K562 (cell line): ENCODE results near the gene R3HDM2. TPM values are rescaled to one million over a fixed set of nuclear protein-coding genes. Genes with fewer than 3 reads are reported as not detected.
A peak's percentile ranks its signal among the peaks of the same experiment; 100 is the strongest.

ENCODE experiments used
- BCLAF1 ChIP-seq, 2 experiments: fragments of 450-650 bp in 1 of 2; IDR thresholded peaks; 2 replicates each; pipeline ENCODE4 v1.6.1; 2011 to 2017; ENCODE audit warnings: low read depth in 2 of 2, antibody characterized with exemption in 1 of 2, borderline replicate concordance in 1 of 2, low read length in 1 of 2, mild to moderate bottlenecking in 1 of 2, mixed read lengths in 1 of 2; ENCODE audit not compliant: control insufficient read depth in 1 of 2
- DMBX1 ChIP-seq: fragments of 250-450 bp; sonication (Bioruptor Pico); IDR thresholded peaks from 2 replicates; pipeline ENCODE4 v1.8.0; 2022; ENCODE audit warnings: inconsistent platforms, mild to moderate bottlenecking, moderate library complexity, borderline replicate concordance
- ERF ChIP-seq: fragments of 450-650 bp; formaldehyde crosslinking; IDR thresholded peaks from 2 replicates; pipeline ENCODE4 v1.4.0; 2020; ENCODE audit warnings: mild to moderate bottlenecking, mixed read lengths
- MIER1 ChIP-seq: fragments of 450-650 bp; IDR thresholded peaks from 2 replicates; pipeline ENCODE4 v1.6.1; 2016; ENCODE audit warnings: antibody characterized with exemption, mild to moderate bottlenecking, low read depth
- POLR3G ChIP-seq: IDR thresholded peaks from 2 replicates; pipeline ENCODE4 v1.6.1; 2011; ENCODE audit not compliant: insufficient read length, insufficient replicate concordance; ENCODE audit errors: extremely low read depth
- SIN3A ChIP-seq, 2 experiments: fragments of 150-350 bp in 1 of 2; IDR thresholded peaks; 2 replicates each; pipeline ENCODE4 v1.6.1; 2011 to 2016; ENCODE audit warnings: borderline replicate concordance in 2 of 2, low read depth in 2 of 2, low read length in 2 of 2, mild to moderate bottlenecking in 2 of 2, moderate library complexity in 2 of 2; ENCODE audit not compliant: control insufficient read depth in 1 of 2
- ZFPM2 ChIP-seq: fragments of 250-450 bp; sonication (Bioruptor Pico); IDR thresholded peaks from 2 replicates; pipeline ENCODE4 v1.5.1; 2022; ENCODE audit warnings: mild to moderate bottlenecking
- ZKSCAN3 ChIP-seq: fragments of 250-450 bp; sonication (Bioruptor Pico); IDR thresholded peaks from 2 replicates; pipeline ENCODE4 v1.4.0; 2020
- ZNF143 ChIP-seq: sonication (generic); formaldehyde crosslinking; IDR thresholded peaks from 2 replicates; pipeline ENCODE4 v1.9.0; 2022; ENCODE audit warnings: mild to moderate bottlenecking, missing genetic modification reagents
- ZNF311 ChIP-seq: fragments of 250-450 bp; sonication (Bioruptor Pico); IDR thresholded peaks from 2 replicates; pipeline ENCODE4 v1.4.0; 2020; ENCODE audit warnings: mild to moderate bottlenecking, moderate library complexity
- ZNF507 ChIP-seq: conservative IDR thresholded peaks from 2 replicates; pipeline ENCODE4 v1.6.1; 2017; ENCODE audit warnings: missing genetic modification characterization, missing compliant biosample characterization
- ZZZ3 ChIP-seq: fragments of 450-650 bp; IDR thresholded peaks from 2 replicates; pipeline ENCODE4 v1.6.1; 2016; ENCODE audit warnings: antibody characterized with exemption, mild to moderate bottlenecking, moderate library complexity
- polyA plus RNA-seq, 8 experiments: library from polyadenylated mRNA; depleted of rRNA in 4 of 8; stranded (reverse) in 5 of 8; unstranded in 3 of 8; fragments of >200 nt; fragmentation: Nextera tagmentation in 2 of 8; fragmentation: Illumina TruSeq in 1 of 8; extraction: Ambion mirVana in 2 of 8; extraction: Trizol in 1 of 8; gene quantifications; 2 replicates each; pipeline versions ENCODE4 v1.2.1 to v1.2.3, GENCODE V29; 2011 to 2014; ENCODE audit warnings: inconsistent platforms in 1 of 8, missing spikeins in 1 of 8
- total RNA-seq, 7 experiments: library from RNA; depleted of rRNA in 6 of 7; stranded (reverse); fragments of >200 nt in 6 of 7; fragmentation: Illumina TruSeq in 2 of 7; extraction: Trizol in 2 of 7; gene quantifications; 2 replicates each; pipeline versions ENCODE4 v1.2.1 to v1.2.3, GENCODE V29; 2011 to 2021; ENCODE audit warnings: low replicate concordance in 1 of 7
- TF ChIP-seq, protein P1 (sequence below): IDR thresholded peaks from 2 replicates; pipeline ENCODE4 v1.6.1; 2012; ENCODE audit warnings: low read depth, low read length, improper control_type of control experiment, borderline replicate concordance
- TF ChIP-seq, protein P2 (sequence below): fragments of 450-650 bp; formaldehyde crosslinking; IDR thresholded peaks from 2 replicates; pipeline ENCODE4 v1.4.0; 2020; ENCODE audit warnings: mild to moderate bottlenecking, moderate library complexity
- TF ChIP-seq, protein P3 (sequence below): IDR thresholded peaks from 3 replicates; pipeline ENCODE4 v1.6.1; 2011; ENCODE audit warnings: borderline replicate concordance, mild to moderate bottlenecking; ENCODE audit not compliant: insufficient read length, insufficient read depth
- TF ChIP-seq, protein P4 (sequence below): fragments of 450-650 bp; IDR thresholded peaks from 2 replicates; pipeline ENCODE4 v1.6.1; 2017; ENCODE audit warnings: mild to moderate bottlenecking, moderate library complexity

The R3HDM2 gene
- total and polyA plus RNA-seq, 9 of the 15 experiments (the other 6 are each of a cell fraction or from before 2014, with no cell fraction given) = 3.3 to 18.8 (median 9.0) TPM

DNA sequence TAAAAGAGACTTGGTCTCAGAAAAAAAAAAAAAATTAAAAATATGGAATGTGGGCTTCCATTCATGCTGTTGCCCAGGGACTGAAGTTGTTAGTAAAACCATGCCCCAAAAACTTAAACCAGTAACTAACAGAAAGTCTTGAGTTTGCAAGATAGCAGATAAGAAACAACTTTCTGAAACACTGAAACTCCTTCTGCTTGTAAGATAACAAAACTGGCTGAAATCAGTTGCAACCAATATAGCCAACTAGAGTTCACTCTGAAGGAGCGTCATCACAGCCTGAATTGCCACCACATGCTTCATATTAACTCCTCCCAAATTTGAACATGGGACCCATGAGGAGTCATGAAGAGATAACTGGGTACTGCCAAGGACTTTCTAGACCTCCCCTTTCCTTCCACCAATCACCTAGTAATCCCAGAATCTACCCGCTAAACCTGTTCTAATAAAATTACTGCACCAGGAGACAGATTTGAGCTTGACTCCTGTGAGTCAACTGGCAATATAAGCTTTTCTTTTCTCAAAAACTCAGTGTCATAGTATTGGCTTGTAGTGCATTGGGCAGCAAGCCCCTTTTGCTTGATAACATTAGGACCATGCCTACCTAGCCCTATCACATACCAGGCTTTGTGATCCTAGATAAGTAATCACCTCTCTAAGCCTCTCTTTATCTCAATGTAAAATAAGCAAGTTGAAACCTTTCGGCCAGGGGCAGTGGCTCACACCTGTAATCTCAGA, 53.6 kb downstream of the R3HDM2 start (continued):
- TF ChIP-seq DMBX1 (CRISPR knock-in tag) = peak; percentile 42; the same call in 1 of the 2 replicates
- TF ChIP-seq, protein P1, sequence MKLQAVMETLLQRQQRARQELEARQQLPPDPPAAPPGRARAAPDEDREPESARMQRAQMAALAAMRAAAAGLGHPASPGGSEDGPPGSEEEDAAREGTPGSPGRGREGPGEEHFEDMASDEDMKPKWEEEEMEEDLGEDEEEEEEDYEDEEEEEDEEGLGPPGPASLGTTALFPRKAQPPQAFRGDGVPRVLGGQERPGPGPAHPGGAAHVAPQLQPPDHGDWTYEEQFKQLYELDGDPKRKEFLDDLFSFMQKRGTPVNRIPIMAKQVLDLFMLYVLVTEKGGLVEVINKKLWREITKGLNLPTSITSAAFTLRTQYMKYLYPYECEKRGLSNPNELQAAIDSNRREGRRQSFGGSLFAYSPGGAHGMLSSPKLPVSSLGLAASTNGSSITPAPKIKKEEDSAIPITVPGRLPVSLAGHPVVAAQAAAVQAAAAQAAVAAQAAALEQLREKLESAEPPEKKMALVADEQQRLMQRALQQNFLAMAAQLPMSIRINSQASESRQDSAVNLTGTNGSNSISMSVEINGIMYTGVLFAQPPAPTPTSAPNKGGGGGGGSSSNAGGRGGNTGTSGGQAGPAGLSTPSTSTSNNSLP = no peak
- TF ChIP-seq ZNF143 (CRISPR knock-in tag) = no peak
- TF ChIP-seq ZZZ3 = no peak
- no peak for TF ChIP-seq SIN3A (IDR thresholded peaks at IDR 0.05; ENCODE audit: borderline replicate concordance in 2 of 2, control insufficient read depth in 1 of 2, low read depth in 2 of 2, low read length in 2 of 2)
- no peak for TF ChIP-seq ZKSCAN3 (CRISPR knock-in tag)
- no peak for TF ChIP-seq ZNF311
- TF ChIP-seq, protein P2, sequence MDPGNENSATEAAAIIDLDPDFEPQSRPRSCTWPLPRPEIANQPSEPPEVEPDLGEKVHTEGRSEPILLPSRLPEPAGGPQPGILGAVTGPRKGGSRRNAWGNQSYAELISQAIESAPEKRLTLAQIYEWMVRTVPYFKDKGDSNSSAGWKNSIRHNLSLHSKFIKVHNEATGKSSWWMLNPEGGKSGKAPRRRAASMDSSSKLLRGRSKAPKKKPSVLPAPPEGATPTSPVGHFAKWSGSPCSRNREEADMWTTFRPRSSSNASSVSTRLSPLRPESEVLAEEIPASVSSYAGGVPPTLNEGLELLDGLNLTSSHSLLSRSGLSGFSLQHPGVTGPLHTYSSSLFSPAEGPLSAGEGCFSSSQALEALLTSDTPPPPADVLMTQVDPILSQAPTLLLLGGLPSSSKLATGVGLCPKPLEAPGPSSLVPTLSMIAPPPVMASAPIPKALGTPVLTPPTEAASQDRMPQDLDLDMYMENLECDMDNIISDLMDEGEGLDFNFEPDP (CRISPR knock-in tag) = no peak
- TF ChIP-seq ERF (CRISPR knock-in tag) = no peak
- no peak for TF ChIP-seq BCLAF1 (IDR thresholded peaks at IDR 0.05; ENCODE audit: borderline replicate concordance in 1 of 2, control insufficient read depth in 1 of 2, low read depth in 2 of 2, low read length in 1 of 2)
- TF ChIP-seq, protein P3, sequence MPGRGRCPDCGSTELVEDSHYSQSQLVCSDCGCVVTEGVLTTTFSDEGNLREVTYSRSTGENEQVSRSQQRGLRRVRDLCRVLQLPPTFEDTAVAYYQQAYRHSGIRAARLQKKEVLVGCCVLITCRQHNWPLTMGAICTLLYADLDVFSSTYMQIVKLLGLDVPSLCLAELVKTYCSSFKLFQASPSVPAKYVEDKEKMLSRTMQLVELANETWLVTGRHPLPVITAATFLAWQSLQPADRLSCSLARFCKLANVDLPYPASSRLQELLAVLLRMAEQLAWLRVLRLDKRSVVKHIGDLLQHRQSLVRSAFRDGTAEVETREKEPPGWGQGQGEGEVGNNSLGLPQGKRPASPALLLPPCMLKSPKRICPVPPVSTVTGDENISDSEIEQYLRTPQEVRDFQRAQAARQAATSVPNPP = no peak
- TF ChIP-seq ZNF507 = no peak
- no peak for TF ChIP-seq ZFPM2 (CRISPR knock-in tag)
- TF ChIP-seq, protein P4, sequence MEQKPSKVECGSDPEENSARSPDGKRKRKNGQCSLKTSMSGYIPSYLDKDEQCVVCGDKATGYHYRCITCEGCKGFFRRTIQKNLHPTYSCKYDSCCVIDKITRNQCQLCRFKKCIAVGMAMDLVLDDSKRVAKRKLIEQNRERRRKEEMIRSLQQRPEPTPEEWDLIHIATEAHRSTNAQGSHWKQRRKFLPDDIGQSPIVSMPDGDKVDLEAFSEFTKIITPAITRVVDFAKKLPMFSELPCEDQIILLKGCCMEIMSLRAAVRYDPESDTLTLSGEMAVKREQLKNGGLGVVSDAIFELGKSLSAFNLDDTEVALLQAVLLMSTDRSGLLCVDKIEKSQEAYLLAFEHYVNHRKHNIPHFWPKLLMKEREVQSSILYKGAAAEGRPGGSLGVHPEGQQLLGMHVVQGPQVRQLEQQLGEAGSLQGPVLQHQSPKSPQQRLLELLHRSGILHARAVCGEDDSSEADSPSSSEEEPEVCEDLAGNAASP = no peak
- no peak for TF ChIP-seq MIER1
- TF ChIP-seq POLR3G = no peak
